GM12892 (cell line): ENCODE results near the gene URB2.

ENCODE experiments used
- POLR2AphosphoS5 ChIP-seq: IDR thresholded peaks from 2 replicates; pipeline ENCODE4 v1.6.1; 2011; ENCODE audit warnings: low read depth, low read length, control low read depth
- TAF1 ChIP-seq: IDR thresholded peaks from 2 replicates; pipeline ENCODE4 v1.6.1; 2011; ENCODE audit warnings: low read depth, mild to moderate bottlenecking, control low read depth, low read length, borderline replicate concordance

- TF ChIP-seq TAF1 = no peak
- no peak for TF ChIP-seq POLR2AphosphoS5
Observed at GRCh38 chr1:229582011-229582694, 43.9 kb upstream of the URB2 start.
